GM18517 (cell line): ENCODE measurements around the gene ADAMTSL1.

Source experiments
- ATAC-seq: cut with Tn5 transposase; IDR thresholded peaks from one replicate; pipeline ENCODE4 v1.9.1; 2021; ENCODE audit warnings: mild to moderate bottlenecking, moderate library complexity; ENCODE audit not compliant: unreplicated experiment

The ADAMTSL1 gene, protein sequence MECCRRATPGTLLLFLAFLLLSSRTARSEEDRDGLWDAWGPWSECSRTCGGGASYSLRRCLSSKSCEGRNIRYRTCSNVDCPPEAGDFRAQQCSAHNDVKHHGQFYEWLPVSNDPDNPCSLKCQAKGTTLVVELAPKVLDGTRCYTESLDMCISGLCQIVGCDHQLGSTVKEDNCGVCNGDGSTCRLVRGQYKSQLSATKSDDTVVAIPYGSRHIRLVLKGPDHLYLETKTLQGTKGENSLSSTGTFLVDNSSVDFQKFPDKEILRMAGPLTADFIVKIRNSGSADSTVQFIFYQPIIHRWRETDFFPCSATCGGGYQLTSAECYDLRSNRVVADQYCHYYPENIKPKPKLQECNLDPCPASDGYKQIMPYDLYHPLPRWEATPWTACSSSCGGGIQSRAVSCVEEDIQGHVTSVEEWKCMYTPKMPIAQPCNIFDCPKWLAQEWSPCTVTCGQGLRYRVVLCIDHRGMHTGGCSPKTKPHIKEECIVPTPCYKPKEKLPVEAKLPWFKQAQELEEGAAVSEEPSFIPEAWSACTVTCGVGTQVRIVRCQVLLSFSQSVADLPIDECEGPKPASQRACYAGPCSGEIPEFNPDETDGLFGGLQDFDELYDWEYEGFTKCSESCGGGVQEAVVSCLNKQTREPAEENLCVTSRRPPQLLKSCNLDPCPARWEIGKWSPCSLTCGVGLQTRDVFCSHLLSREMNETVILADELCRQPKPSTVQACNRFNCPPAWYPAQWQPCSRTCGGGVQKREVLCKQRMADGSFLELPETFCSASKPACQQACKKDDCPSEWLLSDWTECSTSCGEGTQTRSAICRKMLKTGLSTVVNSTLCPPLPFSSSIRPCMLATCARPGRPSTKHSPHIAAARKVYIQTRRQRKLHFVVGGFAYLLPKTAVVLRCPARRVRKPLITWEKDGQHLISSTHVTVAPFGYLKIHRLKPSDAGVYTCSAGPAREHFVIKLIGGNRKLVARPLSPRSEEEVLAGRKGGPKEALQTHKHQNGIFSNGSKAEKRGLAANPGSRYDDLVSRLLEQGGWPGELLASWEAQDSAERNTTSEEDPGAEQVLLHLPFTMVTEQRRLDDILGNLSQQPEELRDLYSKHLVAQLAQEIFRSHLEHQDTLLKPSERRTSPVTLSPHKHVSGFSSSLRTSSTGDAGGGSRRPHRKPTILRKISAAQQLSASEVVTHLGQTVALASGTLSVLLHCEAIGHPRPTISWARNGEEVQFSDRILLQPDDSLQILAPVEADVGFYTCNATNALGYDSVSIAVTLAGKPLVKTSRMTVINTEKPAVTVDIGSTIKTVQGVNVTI (N-terminal part only)

DNA sequence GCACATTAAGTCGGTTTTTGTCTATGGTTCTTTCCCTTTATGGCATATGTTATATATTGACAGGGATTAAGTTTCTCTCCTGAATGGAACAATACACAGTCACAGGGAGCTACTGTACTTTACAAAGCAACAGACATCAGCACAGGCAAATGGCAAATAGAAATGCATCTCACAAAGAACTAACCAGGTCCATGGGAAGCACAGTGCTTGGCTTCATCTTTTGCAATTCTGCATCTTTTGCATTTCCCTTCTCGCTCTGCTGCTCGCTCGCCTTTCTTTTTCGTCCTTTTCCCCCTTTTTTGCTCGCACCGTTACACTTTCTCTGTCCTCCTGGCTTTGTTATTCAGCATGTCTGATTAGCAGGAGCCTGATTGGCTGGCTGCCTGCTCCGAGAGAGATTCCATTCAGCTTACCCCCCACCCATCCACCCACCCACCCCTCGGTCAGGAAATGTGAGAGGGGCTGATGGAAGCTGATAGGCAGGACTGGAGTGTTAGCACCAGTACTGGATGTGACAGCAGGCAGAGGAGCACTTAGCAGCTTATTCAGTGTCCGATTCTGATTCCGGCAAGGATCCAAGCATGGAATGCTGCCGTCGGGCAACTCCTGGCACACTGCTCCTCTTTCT is at the start of gene ADAMTSL1:
Gene ADAMTSL1, plus strand, starts transcription at position 502 of the 628 bp plus-strand sequence. Its CDS starts 80 bp downstream, at position 582.
- no peak for ATAC-seq

DNA sequence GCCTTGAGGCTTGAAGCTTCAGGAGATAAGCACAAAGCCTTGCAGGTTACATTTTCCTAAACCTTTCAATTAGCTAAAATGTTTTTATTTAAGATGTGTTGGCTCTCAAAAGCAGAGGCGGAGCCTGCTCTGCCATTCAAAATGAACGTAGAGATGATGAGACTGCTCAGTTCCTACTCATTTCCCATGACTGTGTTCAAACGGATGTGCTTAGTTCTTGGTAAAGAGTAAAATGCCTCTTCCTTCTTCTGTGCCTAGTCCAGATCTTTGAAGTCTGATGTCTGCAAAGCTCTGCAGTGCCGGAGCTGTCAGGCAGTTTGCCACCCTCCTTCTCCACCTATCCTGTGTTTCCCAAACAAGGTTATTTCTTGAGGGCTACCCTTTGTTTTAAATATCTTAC is 46.3 kb upstream of the ADAMTSL1 start:
- ATAC-seq = no peak

DNA sequence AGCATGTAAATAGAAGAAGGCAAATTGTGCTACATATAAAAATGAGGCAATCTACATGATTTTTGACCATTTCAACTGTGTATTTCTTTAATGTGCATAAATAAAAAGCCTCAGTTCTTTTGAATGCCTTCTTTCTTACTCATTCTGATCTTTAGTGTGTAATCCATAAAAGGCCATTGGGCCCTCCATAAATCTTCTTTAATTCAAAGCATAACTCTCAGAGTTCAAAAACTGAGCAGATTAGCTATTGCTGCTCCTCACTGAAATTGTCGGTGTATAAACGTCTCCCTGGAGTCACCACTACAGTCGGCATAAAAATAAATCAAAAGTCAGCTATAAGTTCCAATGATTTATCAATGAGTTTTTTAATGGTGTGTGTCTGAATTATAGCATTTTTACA is 45.3 kb upstream of the ADAMTSL1 start:
- no peak for ATAC-seq

DNA sequence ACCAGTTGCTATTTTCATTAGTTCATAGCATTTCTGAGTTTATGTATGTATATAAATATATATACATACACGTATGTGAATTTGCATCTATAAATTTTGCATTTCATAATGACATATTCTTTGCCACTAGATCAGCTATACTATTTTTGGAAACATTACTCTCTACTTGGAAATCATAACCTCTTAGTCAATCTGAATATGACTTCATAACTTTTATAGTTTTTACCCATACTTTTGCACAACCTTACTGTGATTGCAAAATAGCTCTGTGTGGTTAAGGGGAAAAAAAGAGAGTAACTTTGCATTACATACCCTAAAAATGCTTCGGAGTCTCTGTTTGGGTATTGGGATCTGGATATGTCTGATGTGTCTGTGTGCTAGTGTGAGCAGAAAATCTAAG is 44.9 kb upstream of the ADAMTSL1 start:
- no peak for ATAC-seq

DNA sequence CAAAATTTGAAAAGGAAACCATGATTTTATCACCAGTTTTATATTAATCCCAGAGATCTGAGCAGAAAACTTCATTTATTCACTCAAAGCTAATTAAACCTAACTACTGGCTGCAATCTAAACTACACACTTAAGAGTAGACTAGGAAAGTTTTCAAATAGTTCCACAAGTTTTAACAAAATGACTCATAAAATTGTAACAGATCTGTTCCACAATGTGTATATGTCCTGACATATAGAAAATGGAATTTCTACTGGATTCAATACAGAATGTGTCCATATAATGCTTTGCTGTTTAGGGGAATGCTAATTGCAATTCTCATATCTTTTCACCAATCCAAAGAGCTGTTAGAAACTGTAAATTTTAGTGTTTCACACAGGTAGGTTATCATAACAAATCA is 40.3 kb upstream of the ADAMTSL1 start:
- ATAC-seq = no peak

DNA sequence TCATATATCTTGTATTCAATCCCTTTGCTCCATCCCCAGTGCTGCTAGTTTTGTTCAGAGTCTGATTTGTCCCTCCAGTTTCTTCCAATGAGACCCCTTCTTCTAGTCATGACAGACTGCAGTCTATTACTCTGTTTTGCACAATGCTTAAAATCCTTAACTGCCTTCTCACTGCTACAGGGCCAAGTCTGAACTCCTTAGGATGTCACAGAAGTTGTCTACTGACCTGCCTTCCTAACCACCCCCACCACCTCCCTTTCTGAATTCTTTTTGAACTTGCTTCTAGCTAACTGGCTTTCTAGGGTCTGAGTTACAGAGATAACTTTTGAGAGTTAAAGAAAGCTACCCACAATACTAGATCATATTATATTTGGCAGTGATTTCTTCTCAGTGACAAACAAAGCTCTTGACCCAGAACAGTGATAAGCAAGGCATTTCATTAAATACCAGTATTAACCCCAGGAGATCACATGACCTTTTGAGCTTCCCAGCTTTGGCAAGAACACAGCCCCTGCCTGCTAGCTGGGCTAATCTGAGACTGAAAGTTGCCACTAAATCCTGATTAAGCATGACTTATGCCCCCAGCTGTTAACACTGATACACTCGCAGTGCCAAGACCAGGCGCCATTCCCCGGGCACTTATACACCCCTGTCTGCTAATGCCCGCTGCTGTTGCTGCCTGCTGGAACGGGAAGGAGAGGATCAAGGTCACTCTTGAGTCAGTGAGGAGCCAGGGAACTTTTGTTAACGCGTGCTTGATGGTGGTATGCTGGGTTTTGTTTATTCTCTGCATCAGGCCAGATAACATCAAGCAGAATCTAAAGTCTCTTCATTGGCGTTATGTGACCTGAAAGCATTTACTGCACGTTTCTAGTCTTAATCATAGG is 36.4 kb upstream of the ADAMTSL1 start:
- ATAC-seq = no peak

DNA sequence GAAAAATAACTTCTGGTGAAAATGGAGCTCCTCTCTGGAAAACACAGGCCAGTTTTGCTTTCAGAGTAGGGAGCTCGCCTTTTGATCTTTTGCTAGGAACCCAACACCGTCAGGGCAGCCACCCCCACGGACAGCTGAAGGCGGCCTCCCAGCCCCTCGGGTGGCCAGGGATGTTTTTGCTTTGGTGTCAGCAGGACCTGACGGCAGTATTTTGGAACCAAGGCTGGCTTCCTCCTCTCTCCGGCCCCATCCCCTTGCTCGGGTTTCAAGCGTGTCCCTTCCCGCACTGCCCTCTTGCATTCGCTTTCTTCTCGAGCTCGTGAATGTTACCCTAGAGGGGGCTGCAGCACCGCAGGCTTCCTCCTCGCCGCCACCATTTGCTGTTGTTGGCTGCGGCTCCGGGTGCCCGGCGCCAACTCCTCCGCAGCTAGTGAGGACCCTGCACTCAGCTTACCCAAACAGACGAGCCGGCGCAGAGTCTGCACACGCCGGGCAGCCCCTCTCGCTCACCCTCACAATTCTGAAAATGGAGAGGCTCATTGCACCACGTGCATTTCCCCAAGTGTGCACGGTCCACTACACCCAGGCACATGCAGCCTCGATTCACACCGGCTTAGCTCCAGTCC is 35.5 kb upstream of the ADAMTSL1 start:
- ATAC-seq = no peak

DNA sequence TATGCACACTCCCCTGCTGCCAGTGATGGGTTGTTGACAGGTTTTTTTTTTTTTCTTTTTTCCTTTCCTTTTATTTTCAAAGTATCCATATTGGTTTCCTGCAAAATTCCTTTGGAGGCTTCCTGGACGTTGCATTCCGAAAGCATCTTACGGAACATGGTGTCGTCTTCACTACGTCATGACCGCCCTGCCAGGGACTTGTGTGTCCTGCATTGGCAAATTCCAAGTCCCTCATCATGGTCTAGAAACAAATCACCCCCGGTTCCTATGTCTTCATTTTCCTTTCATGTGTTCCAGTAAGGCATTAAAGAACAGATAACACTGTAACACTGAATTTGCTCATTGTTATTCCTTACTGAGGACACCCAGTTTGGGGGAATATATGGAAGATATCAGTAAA is 35.0 kb upstream of the ADAMTSL1 start:
- no peak for ATAC-seq

DNA sequence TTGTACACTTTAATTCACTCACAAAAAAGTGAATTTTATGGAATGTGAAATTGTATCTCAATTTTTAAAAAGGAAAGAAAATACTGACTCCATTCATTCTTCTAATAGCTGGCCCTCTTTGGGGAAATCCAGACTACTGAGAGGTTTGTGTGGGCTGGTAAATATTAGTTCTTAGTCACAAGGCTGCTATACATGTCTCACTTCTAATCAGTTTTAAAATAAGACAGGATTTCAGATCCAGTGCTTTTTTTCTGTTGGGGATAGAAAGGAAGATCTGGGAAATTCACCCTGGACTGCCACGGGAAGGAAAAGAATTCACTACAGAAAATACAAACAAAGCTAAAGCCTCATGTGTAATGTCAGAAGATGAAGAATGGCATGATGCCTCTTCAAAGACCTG is 32.7 kb upstream of the ADAMTSL1 start:
- ATAC-seq = no peak

DNA sequence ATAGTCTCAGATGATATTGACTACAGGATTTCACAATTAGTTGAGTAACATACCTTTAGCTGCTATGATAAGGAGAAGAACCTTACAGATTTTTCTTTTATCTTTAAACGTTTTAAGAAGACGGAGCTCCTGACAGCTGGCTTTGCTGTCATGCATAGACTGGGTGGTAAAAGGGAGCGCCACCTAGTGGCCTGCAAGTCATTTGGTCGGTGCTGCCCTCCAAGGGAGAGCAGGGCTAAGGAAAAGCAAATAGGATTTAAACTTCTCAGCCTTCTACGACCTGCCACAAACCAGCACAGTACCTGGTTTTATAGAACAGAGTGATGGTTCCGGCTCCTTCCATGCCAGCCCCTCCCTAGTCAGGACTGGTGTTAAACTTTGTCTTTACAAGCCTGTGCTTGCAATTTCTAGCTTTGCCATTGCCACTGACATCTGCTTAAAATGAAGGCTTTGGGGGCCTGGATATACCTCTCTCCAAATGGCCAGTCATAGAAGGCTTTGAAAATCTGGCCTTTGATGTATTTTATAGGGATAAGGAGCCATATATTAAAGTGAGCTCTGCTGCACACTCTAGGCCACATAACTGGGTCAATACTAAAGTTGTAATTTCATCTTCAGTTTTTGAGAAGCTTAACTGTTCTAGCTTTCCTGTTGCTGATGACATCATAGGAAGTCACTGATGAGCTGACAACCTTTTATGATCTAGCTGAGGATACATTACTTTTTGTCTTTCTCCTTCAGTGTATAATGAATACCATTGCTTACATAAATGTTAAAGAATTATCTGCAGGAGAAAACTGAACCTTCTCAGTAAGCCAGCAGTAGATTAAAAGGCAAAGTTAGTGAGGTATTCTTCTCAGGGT is 31.1 kb upstream of the ADAMTSL1 start:
- ATAC-seq = peak; percentile 94

DNA sequence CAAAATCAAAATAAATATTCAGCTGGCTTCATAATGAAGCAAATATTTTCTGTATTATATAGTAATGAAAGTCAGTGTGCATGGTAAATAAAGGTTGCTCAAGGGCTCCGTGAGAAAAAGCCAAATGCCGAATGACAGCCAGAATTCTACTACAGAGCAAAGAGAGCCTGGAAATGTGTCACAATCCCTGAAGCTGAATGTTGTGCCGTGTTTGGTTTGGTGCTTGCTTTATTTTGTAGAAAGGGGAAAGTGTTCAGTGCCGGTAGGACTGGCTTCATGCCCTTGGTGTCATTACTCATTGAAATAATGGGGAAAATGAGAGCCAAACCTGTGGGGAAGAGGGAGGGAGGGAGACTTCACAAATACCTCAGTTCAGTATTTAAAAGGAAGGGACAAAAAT is 26.8 kb upstream of the ADAMTSL1 start:
- ATAC-seq = no peak

DNA sequence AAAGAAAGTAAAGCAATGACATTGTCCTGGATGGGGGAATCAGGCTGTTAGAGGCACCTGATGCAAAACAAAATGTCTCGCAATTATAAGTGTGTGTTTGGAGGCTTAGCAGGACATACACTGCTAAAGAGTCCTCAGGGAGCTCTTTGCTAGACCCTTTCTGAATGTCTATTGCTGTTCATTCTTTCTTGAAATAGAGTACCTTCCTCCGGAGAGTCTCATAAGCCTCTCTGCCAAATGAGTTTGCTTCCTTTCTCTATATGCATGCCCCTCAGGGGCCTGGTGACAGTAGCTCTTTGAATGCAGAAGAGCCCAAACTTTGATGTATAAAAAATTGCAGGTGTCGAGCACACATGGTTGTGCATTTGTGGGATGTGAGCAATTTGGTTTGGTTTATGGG is 26.4 kb upstream of the ADAMTSL1 start:
- ATAC-seq = no peak

DNA sequence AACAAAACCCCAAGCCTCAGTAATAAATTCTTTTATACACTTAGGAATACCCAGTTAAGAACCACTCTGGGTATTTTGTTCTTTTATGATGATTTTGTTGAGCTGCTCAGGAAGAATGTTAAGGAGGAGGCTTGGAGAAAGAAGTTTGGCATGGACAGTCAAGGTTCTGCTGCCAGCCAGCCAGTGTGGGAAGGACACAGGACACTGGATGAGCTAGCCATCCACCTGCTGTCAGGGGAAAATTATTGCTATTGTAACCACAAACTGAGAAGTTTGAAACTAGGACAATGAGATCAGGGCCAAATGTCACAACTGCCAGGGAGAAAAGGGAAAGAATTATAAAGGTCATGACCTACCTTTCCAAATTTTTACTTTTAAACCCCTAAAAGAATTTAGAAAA is 25.9 kb upstream of the ADAMTSL1 start:
- no peak for ATAC-seq

DNA sequence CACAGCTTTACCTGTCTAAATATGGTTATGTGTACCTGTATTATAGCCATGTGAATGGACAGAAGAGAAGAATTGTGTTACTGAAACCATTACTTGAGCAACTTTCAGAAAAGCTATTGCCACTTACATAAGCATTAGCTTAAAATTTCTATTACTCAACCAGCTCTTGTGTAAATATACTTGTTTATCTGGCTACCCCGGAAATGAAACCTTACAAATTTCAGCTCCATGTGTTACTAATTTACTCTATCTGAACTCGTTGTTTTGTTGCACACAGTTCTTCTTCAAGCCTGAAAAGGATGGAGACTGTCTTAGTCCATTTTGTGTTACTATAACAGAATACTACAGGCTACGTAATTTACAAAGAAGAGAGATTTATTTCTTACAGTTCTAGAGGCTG is 22.5 kb upstream of the ADAMTSL1 start:
- no peak for ATAC-seq

DNA sequence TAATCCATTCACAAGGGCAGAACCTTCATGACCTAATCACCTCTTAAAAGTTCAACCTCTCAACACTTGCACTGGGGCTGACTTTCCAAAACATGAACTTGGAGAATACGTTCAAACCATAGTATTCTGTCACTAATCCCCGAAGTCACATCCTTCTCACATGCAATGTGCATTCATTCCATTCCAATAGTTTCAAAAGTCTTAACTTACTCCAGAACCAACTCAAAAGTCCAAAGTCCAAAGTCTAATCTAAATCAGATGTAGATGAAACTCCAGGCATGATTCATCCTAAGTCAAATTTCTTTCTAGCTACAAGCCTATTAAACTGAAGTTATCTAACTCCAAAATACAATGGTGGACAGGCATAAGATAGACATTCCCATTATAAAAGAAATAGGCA is 21.7 kb upstream of the ADAMTSL1 start:
- ATAC-seq = no peak

DNA sequence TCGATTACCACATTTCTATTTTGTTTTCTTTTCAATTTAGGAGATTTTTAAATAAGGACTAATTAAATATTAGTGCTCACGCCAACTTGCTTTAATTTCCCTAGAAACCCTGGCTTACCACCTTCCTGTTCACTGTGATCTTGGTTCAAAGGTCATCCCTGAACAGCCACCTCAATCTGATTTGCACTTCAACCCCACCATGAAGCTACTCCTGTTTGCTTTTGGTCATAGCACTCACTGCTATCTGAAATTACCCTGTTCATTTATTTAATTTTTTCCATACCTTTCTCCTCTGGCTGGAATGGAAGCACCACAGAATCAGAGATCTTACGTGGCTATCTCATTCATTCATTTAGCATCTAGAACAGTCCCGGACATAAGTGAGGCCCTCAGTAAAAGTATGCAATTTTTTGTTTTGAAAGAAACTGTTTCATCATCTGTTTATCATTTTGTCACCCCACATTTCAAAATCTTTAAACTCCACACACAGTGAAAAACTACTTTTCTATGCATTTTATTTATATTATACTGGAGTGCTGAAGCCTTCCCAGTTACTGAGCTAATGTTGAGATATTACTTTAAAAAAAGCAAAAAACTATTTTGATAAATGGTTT is 17.2 kb upstream of the ADAMTSL1 start:
- ATAC-seq = no peak

DNA sequence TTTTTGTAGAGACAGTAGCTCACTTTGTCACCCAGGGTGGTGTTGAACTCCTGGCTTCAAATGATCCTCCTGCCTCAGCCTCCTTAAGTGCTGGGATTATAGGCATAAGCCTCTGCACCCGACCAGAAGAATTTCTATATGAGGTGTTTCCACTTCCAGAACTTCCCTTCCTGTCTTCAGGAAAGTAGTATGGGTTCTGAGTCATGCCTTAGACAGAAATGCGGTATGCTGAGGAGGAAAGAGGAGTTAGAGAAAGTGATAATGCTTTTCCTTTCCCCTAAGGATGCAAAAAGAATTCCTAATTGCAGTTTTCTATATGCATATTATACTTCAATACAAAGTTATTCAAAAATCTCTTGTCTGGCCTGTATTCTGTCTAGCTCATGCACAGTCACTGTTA is 16.4 kb upstream of the ADAMTSL1 start:
- ATAC-seq = no peak
